A673 (cell line): ENCODE measurements around the gene ENTHD1.

Experiments
- EZH2 ChIP-seq: fragments of 200-600 bp; sonication (generic); IDR thresholded peaks from 2 replicates; pipeline ENCODE4 v1.6.1; 2017; ENCODE audit warnings: borderline replicate concordance, low read depth, mild to moderate bottlenecking, mixed read lengths, antibody characterized with exemption, low read length; ENCODE audit not compliant: poor library complexity, severe bottlenecking
- TF ChIP-seq, protein P1 (sequence below): fragments of 300-800, 200-600 bp; sonication (generic); conservative IDR thresholded peaks from 2 replicates; pipeline ENCODE4 v1.5.1; 2017; ENCODE audit warnings: low read depth, mild to moderate bottlenecking, antibody characterized with exemption, low read length, moderate library complexity, mixed read lengths

DNA sequence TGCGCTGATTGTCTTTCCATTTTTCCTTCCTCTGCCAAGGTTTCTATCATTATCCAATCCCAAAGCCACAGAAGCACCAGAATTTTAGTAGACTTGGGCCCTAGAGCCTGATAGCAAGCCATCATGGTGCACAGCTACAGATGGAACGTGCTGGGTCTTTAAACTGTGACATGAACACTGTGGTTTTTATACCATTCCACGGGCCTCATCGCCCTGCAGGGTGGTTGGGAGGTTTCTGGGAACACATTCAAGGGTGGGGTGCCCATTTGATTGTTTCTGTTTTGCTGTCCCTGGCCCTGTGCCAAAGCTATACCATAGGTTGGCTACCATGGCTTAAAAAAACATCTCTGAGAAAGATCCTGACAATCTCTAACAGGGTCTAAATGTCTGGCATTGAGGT is 171.1 kb downstream of the ENTHD1 start:
- TF ChIP-seq, protein P1, sequence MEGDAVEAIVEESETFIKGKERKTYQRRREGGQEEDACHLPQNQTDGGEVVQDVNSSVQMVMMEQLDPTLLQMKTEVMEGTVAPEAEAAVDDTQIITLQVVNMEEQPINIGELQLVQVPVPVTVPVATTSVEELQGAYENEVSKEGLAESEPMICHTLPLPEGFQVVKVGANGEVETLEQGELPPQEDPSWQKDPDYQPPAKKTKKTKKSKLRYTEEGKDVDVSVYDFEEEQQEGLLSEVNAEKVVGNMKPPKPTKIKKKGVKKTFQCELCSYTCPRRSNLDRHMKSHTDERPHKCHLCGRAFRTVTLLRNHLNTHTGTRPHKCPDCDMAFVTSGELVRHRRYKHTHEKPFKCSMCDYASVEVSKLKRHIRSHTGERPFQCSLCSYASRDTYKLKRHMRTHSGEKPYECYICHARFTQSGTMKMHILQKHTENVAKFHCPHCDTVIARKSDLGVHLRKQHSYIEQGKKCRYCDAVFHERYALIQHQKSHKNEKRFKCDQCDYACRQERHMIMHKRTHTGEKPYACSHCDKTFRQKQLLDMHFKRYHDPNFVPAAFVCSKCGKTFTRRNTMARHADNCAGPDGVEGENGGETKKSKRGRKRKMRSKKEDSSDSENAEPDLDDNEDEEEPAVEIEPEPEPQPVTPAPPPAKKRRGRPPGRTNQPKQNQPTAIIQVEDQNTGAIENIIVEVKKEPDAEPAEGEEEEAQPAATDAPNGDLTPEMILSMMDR, result no peak
- TF ChIP-seq EZH2, result no peak
